ENCODE measurements around the gene TDRD12.

GRCh38 chr19:32677657-32678056, 41.9 kb upstream of the TDRD12 start:
- TF ChIP-seq, protein P1, sequence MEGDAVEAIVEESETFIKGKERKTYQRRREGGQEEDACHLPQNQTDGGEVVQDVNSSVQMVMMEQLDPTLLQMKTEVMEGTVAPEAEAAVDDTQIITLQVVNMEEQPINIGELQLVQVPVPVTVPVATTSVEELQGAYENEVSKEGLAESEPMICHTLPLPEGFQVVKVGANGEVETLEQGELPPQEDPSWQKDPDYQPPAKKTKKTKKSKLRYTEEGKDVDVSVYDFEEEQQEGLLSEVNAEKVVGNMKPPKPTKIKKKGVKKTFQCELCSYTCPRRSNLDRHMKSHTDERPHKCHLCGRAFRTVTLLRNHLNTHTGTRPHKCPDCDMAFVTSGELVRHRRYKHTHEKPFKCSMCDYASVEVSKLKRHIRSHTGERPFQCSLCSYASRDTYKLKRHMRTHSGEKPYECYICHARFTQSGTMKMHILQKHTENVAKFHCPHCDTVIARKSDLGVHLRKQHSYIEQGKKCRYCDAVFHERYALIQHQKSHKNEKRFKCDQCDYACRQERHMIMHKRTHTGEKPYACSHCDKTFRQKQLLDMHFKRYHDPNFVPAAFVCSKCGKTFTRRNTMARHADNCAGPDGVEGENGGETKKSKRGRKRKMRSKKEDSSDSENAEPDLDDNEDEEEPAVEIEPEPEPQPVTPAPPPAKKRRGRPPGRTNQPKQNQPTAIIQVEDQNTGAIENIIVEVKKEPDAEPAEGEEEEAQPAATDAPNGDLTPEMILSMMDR (IDR thresholded peaks at IDR 0.05): no peak
- no peak for TF ChIP-seq POLR2A (IDR thresholded peaks at IDR 0.05)
